Tibial nerve (tissue), 4 donors: ENCODE measurements around the gene DNAJB13.

Experiments
- EP300 ChIP-seq, 2 donors: sonication (generic); formaldehyde crosslinking; IDR thresholded peaks; one replicate each; pipeline ENCODE4 v1.6.1; 2017; ENCODE audit warnings: antibody characterized with exemption in 2 of 2, mild to moderate bottlenecking in 1 of 2
- TF ChIP-seq, protein P1 (sequence below), 5 experiments: fragments of 200-600 bp in 3 of 5; fragments of 450-650 bp in 2 of 5; sonication (generic) in 3 of 5; IDR thresholded peaks; one replicate each; pipeline ENCODE4 v1.5.1; 2016 to 2019; ENCODE audit warnings: antibody characterized with exemption in 5 of 5, mild to moderate bottlenecking in 3 of 5, moderate library complexity in 2 of 5

DNA sequence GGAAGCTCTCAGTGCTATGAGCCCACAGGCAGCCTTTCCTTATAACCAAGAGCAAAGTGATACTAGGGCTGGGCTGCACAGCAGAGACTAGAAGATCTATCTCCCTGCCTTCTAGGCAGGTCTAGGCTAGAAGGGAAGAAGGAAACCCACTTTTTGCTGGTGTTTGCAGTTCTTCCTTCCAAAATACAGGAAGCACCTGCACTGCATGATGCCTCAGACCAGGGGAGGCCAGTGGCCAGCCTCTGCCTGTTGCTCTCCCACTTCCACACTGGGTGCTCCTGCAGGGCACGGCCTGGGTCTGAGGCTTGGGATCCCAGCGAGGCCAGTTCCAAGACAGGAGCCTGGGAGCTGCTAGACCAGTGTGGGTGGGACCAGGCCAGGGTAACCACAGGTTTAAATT, 64.1 kb downstream of the DNAJB13 start:
- peak in 1 of 2 donors; percentile 45 for TF ChIP-seq EP300 (IDR thresholded peaks at IDR 0.05)
- TF ChIP-seq, protein P1, sequence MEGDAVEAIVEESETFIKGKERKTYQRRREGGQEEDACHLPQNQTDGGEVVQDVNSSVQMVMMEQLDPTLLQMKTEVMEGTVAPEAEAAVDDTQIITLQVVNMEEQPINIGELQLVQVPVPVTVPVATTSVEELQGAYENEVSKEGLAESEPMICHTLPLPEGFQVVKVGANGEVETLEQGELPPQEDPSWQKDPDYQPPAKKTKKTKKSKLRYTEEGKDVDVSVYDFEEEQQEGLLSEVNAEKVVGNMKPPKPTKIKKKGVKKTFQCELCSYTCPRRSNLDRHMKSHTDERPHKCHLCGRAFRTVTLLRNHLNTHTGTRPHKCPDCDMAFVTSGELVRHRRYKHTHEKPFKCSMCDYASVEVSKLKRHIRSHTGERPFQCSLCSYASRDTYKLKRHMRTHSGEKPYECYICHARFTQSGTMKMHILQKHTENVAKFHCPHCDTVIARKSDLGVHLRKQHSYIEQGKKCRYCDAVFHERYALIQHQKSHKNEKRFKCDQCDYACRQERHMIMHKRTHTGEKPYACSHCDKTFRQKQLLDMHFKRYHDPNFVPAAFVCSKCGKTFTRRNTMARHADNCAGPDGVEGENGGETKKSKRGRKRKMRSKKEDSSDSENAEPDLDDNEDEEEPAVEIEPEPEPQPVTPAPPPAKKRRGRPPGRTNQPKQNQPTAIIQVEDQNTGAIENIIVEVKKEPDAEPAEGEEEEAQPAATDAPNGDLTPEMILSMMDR (IDR thresholded peaks at IDR 0.05): no peak
